BLaER1 treated with 17β-estradiol and CSF1 and Interleukin-3, amounts not matched to agents 10 nM and 100 nM (cell line): Measurements from ENCODE around the gene NYAP2.

Source experiments
- H3K27ac ChIP-seq, 11 experiments: shearing (Covaris generic); formaldehyde crosslinking; 2 replicates each; pipeline ENCODE4 v1.8.1; 2022
- H3K27me3 ChIP-seq, 11 experiments: shearing (Covaris generic); formaldehyde crosslinking; 2 replicates each; pipeline ENCODE4 v1.8.1; 2022
- H3K36me3 ChIP-seq, 11 experiments: shearing (Covaris generic); formaldehyde crosslinking; 2 replicates each; pipeline ENCODE4 v1.8.1; 2022
- H3K4me1 ChIP-seq, 10 experiments: shearing (Covaris generic); formaldehyde crosslinking; 2 replicates each; pipeline ENCODE4 v1.8.1; 2022
- H3K4me2 ChIP-seq, 11 experiments: shearing (Covaris generic); formaldehyde crosslinking; 2 replicates each; pipeline ENCODE4 v1.8.1; 2022
- H3K4me3 ChIP-seq, 10 experiments: shearing (Covaris generic); formaldehyde crosslinking; 2 replicates each; pipeline ENCODE4 v1.8.1; 2022
- H3K9ac ChIP-seq, 11 experiments: shearing (Covaris generic); formaldehyde crosslinking; 2 replicates each; pipeline ENCODE4 v1.8.1; 2022
- H3K9me3 ChIP-seq, 11 experiments: shearing (Covaris generic); formaldehyde crosslinking; replicated peaks in 1 of 11; 2 replicates each; pipeline ENCODE4 v1.8.1; 2022
- H4K20me1 ChIP-seq, 11 experiments: shearing (Covaris generic); formaldehyde crosslinking; 2 replicates each; pipeline ENCODE4 v1.8.1; 2022
- Cebpa-rat ChIP-seq, 11 experiments: shearing (Covaris generic); IDR thresholded peaks; 2 replicates each; pipeline ENCODE4 v1.8.1; 2022

Gene NYAP2

GRCh38 chr2:225400060-225400511, 576 bp downstream of the NYAP2 start:
- Histone ChIP-seq H3K9me3 (no peaks in the 10 kb centered on the region), H3K9ac (no peak overlapping the region), H3K36me3 (no peaks in the 10 kb centered on the region), H4K20me1 (no peaks in the 10 kb centered on the region), H3K4me3 (no peak overlapping the region), H3K4me1 (no peaks in the 10 kb centered on the region), H3K27ac (no peak overlapping the region), H3K4me2 (no peak overlapping the region), H3K27me3 (no peaks in the 10 kb centered on the region)
- TF ChIP-seq Cebpa-rat (IDR thresholded peaks at IDR 0.05), result no peak

DNA sequence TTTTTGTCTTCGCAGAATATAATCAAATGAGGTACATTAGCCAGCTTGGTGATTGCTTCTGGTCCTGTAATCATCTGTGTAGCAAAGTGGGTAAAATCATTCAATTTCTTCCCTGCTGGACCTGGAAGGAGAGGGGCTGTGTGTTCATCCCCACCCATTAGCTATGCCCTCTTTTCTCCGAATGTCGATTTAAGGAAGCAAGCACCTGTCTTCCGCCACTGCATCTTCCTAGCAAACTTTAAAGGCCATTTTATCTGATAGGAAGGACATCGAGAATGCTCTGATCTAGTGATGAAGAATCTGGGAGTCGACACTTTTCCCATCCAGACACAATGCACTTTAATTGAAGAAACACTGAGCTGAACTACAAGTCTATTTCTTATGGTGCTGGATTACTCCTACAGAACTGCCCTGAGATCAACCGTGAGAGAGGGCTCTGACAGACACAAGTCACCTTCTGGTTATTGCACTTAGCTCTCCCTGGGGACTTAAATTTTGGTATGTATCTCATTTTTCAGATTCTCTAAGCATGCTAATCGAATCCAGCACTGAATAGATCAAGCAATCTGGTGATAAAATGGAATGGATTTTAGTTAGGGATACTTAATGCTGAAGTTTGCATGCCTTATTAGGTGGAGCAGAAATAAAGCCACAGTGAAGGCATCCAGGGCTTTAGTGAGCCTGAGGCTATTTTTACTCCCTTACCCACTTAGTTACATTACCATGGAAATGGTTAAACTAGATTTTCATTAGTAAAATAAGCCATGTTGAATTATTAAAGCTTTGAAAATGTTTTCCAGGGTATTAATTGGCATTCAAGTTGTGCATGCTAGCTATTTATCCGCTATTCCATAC, 1.3 kb downstream of the NYAP2 start:
- no peak overlapping the region for H3K27ac ChIP-seq
- no peaks in the 10 kb centered on the region for H4K20me1 ChIP-seq
- H3K9me3 ChIP-seq, result no peaks in the 10 kb centered on the region
- no peak overlapping the region for H3K9ac ChIP-seq
- no peaks in the 10 kb centered on the region for H3K36me3 ChIP-seq
- TF ChIP-seq Cebpa-rat (IDR thresholded peaks at IDR 0.05), result no peak
- H3K4me1 ChIP-seq, result no peaks in the 10 kb centered on the region
- no peaks in the 10 kb centered on the region for H3K27me3 ChIP-seq
- H3K4me3 ChIP-seq, result no peak overlapping the region
- H3K4me2 ChIP-seq, result no peak overlapping the region

DNA sequence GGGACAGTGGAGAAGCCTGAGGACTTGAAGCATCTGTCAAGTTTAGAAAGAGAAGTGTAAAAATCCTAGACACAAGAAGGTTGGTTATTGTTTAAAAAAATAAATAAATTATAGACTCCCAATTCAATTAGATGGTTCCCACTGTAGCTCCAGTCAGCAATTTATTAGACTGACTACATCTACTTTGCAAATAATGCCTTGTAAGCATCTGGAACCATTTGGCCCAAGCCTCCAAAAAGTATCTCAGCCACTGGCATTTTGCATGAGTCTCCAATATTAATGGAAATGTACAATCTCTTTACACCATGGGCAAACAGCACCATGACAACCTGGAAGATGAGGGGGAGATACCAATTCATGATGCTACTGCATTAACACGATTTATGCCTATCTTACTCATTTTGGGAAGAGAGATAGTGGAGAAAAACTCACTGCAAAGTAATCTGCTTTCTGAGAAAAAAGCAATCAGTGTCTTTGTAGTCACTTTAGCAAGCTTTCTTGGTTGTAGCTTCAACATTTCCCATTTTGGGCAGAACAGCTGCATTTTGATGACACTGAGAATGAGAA, 2.8 kb downstream of the NYAP2 start:
- Histone ChIP-seq H3K27ac (no peak overlapping the region), H4K20me1 (no peaks in the 10 kb centered on the region)
- no peak for TF ChIP-seq Cebpa-rat (IDR thresholded peaks at IDR 0.05)

GRCh38 chr2:225411452-225411851, 11.9 kb downstream of the NYAP2 start:
- Histone ChIP-seq H3K9me3 (no peaks in the 10 kb centered on the region), H4K20me1 (no peaks in the 10 kb centered on the region), H3K27me3 (no peaks in the 10 kb centered on the region), H3K36me3 (no peaks in the 10 kb centered on the region), H3K9ac (no peak overlapping the region), H3K4me1 (no peaks in the 10 kb centered on the region), H3K4me3 (no peak overlapping the region), H3K27ac (no peak overlapping the region), H3K4me2 (no peak overlapping the region)
- TF ChIP-seq Cebpa-rat (IDR thresholded peaks at IDR 0.05), result no peak

More for the DNA sequence above, 2.8 kb downstream of the NYAP2 start:
- Histone ChIP-seq H3K9ac (no peak overlapping the region), H3K4me1 (no peaks in the 10 kb centered on the region), H3K4me2 (no peak overlapping the region), H3K36me3 (no peaks in the 10 kb centered on the region), H3K27me3 (no peaks in the 10 kb centered on the region), H3K4me3 (no peak overlapping the region), H3K9me3 (no peaks in the 10 kb centered on the region)

DNA sequence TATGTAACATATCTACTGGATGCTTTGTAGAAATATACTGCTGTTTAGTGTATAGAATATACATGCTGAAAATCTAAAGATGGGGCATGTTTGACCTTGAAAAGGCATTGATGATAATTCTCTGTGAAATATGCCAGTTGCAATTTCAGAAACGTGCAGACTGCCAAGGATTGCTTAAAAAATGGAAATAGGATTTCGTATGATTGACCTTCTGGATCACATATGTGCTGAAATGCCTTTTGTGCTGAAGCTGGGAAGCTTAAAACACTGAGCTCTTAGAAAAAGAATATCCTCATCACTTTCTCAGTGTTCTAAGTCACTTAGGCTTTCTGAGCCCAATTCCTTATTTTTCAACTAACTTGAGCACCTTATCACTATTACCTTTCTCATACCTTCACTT, 14.3 kb downstream of the NYAP2 start:
- no peaks in the 10 kb centered on the region for H3K4me1 ChIP-seq
- H4K20me1 ChIP-seq, result no peaks in the 10 kb centered on the region
- H3K9me3 ChIP-seq, result no peaks in the 10 kb centered on the region
- no peak overlapping the region for H3K4me2 ChIP-seq
- no peak overlapping the region for H3K4me3 ChIP-seq
- H3K27ac ChIP-seq, result no peak overlapping the region
- H3K27me3 ChIP-seq, result no peaks in the 10 kb centered on the region
- no peak for TF ChIP-seq Cebpa-rat (IDR thresholded peaks at IDR 0.05)
- H3K9ac ChIP-seq, result no peak overlapping the region
- H3K36me3 ChIP-seq, result no peaks in the 10 kb centered on the region

DNA sequence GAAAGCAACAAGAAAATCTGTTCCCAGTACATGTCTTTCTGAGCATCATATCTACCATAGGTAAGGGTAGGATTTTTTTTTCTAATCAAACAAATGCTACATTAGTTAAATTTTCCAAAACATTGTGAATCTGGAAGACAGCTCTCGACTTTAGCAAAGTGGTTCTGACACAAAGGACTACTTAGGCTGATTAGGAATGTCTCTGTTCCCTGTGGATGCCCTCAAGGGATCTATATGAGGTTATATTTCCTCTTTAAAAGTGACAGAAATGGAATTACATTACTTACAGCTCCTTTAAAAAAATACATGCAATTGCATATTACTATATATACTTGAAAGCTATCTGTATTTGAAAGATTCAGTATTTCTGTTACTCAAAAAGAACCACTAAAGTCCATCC, 15.4 kb downstream of the NYAP2 start:
- no peak overlapping the region for H3K27ac ChIP-seq
- H3K4me2 ChIP-seq, result no peak overlapping the region
- H3K36me3 ChIP-seq, result no peaks in the 10 kb centered on the region
- no peak overlapping the region for H3K4me3 ChIP-seq
- TF ChIP-seq Cebpa-rat (IDR thresholded peaks at IDR 0.05), result no peak
- no peak overlapping the region for H3K9ac ChIP-seq
- H4K20me1 ChIP-seq, result no peaks in the 10 kb centered on the region
- H3K4me1 ChIP-seq, result no peaks in the 10 kb centered on the region
- H3K9me3 ChIP-seq, result no peaks in the 10 kb centered on the region
- H3K27me3 ChIP-seq, result no peaks in the 10 kb centered on the region

DNA sequence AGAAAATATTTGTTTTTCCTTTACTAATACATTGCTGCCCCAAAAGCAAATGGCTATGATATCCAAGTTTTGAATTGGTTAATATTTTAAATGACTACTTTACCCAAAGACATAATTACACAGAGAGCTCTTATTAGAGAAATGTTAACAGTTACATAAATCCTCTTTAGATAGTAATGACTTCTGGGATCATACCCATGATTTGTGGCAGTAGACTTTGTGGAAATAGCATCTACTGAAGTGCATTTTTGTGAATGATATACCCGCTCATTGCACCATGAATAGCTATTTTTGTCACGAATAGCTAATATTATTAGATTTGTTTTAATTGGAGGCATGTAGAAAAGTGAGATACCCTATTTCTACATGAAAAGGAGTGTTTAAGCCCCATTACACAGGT, 15.8 kb downstream of the NYAP2 start:
- Histone ChIP-seq H3K4me3 (no peak overlapping the region), H3K9ac (no peak overlapping the region), H3K36me3 (no peaks in the 10 kb centered on the region), H3K9me3 (no peaks in the 10 kb centered on the region), H3K4me1 (no peaks in the 10 kb centered on the region), H3K27me3 (no peaks in the 10 kb centered on the region), H3K4me2 (no peak overlapping the region), H4K20me1 (no peaks in the 10 kb centered on the region), H3K27ac (no peak overlapping the region)
- TF ChIP-seq Cebpa-rat (IDR thresholded peaks at IDR 0.05), result no peak

- Histone ChIP-seq H3K9ac (no peak overlapping the region), H4K20me1 (no peaks in the 10 kb centered on the region), H3K27ac (no peak overlapping the region), H3K36me3 (no peaks in the 10 kb centered on the region), H3K27me3 (no peaks in the 10 kb centered on the region), H3K4me2 (no peak overlapping the region), H3K9me3 (no peaks in the 10 kb centered on the region), H3K4me1 (no peaks in the 10 kb centered on the region), H3K4me3 (no peak overlapping the region)
- no peak for TF ChIP-seq Cebpa-rat (IDR thresholded peaks at IDR 0.05)
Measured at GRCh38 chr2:225415792-225416191, 16.3 kb downstream of the NYAP2 start.

DNA sequence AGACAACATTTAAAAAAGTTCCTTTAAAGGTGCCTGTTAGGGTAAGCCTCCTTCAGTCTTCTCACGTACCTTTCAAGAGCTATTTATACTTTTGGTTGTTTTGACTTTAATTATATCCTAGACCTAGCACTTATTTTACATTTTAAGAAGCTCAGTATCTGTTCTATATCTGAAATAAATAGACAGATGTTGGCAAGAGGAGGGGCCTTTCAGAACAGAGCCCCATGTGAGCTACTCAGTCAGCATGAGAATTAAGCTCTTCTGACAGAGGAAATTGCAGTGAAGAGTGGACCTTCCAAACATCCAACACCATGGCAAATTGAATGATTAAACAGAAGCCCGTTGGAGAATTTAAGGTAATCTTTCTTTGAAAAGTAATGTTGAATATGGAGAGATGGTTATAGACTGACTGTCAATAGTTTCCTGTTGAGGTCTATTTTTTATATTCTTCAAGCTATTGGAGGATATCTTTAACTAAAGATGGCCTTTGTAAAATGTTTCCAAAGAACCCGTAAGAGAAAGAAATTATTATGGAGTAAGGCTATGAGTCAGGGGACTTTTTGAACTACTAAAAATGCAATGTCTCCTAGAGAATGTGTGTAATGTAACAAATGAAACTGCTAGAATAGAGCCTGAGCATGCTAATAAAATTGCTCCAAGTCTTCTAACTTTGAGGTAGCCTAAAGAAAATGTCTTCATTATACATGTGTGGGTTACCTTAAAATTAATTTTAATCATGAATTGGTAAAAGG, 17.3 kb downstream of the NYAP2 start:
- Histone ChIP-seq H3K27me3 (no peaks in the 10 kb centered on the region), H4K20me1 (no peaks in the 10 kb centered on the region), H3K36me3 (no peaks in the 10 kb centered on the region), H3K9me3 (no peaks in the 10 kb centered on the region), H3K4me3 (no peak overlapping the region), H3K9ac (no peak overlapping the region), H3K4me1 (no peaks in the 10 kb centered on the region), H3K4me2 (no peak overlapping the region), H3K27ac (no peak overlapping the region)
- no peak for TF ChIP-seq Cebpa-rat (IDR thresholded peaks at IDR 0.05)
